Activated naive CD8-positive, alpha-beta T cell treated with anti-CD3 and anti-CD28 coated beads, Interleukin-2, amount 50 U/mL, for 24 hours (primary cell): ENCODE measurements around the gene VPS36.

Experiments
- ATAC-seq: fragments of 150-1000 bp; cut with Tn5 transposase; one replicate; pipeline ENCODE4 v1.10.0; 2021
- DNase-seq: peaks from one replicate; pipeline ENCODE4 v3.0.0; 2021
- H3K27ac Mint-ChIP-seq: one replicate; pipeline ENCODE4 v1.8.0; 2021; ENCODE audit warnings: mild to moderate bottlenecking, mixed read lengths
- H3K27me3 Mint-ChIP-seq: one replicate; pipeline ENCODE4 v1.8.0; 2021; ENCODE audit warnings: mixed read lengths
- H3K36me3 Mint-ChIP-seq: one replicate; pipeline ENCODE4 v1.8.0; 2021; ENCODE audit warnings: low read depth, mixed read lengths
- H3K4me1 Mint-ChIP-seq: one replicate; pipeline ENCODE4 v1.8.0; 2021; ENCODE audit warnings: mixed read lengths
- H3K4me3 Mint-ChIP-seq: one replicate; pipeline ENCODE4 v1.8.0; 2021; ENCODE audit warnings: mild to moderate bottlenecking, moderate library complexity, mixed read lengths
- H3K9me3 Mint-ChIP-seq: one replicate; pipeline ENCODE4 v1.8.0; 2021; ENCODE audit warnings: mixed read lengths

The VPS36 gene

DNA sequence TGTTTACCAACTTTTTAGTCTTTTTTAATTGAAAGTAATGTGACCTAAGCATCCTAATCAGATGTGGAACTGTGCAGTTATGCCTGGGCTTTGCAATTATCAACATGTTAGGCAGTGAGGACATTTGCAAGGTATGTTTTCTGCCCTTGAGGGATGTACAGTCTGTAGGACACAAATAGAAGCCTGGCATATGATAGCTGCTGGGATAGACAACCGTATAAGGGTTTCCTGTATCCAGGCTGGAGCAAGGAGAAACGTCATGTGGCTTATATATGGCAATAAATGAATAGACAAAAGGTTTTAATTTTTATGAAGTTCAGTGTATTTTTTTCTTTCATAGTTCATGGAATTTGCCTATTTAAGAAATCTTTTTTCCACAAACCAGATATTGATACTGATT is 2.0 kb upstream of the VPS36 start:
- peaks cover 2% of the 10 kb centered on the region for H3K27me3 Mint-ChIP-seq

DNA sequence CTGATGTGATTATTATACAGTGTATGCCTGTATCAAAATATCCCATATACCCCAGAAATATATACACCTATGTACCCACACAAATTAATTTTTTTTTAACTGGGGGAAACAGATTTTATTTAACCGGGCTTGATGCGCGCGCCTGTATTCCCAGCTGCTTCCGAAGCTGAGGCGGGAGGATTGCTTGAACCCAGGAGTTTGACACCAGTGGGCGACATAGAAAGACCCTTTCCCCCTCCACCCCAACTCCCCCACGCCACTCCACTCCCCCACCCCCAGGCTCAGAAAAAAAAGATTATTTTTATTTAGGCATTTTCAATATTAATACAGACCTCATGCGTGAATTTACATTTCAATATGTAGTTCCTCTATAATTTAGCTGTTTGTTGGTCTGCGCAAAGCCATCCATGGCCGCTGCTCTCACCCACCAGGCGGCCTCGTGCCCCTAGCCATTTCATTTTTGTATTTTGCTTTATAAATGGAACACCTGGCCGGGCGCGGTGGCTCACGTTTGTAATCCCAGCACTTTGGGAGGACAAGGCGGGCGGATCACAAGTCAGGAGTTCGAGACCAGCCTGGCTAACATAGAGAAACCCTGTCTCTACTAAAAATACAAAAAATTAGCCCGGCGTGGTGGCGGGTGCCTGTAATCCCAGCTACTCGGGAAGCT is 836 bp upstream of the VPS36 start:
- peaks cover 2% of the 10 kb centered on the region for H3K27me3 Mint-ChIP-seq
- H3K36me3 Mint-ChIP-seq = peaks cover 8% of the 10 kb centered on the region
- no peaks in the 10 kb centered on the region for H3K9me3 Mint-ChIP-seq
- peak overlapping the region; percentile 89 for H3K4me3 Mint-ChIP-seq
- ATAC-seq = no peak
- no peak overlapping the region for H3K27ac Mint-ChIP-seq
- DNase-seq = no peak
- peaks cover 51% of the 10 kb centered on the region for H3K4me1 Mint-ChIP-seq

More for the DNA sequence above, 2.0 kb upstream of the VPS36 start:
- ATAC-seq (no peak), DNase-seq (no peak)
- H3K9me3 Mint-ChIP-seq = no peaks in the 10 kb centered on the region
- no peak overlapping the region for H3K27ac Mint-ChIP-seq
- H3K36me3 Mint-ChIP-seq = peaks cover 11% of the 10 kb centered on the region
- peaks cover 56% of the 10 kb centered on the region for H3K4me1 Mint-ChIP-seq
- H3K4me3 Mint-ChIP-seq = no peak overlapping the region

DNA sequence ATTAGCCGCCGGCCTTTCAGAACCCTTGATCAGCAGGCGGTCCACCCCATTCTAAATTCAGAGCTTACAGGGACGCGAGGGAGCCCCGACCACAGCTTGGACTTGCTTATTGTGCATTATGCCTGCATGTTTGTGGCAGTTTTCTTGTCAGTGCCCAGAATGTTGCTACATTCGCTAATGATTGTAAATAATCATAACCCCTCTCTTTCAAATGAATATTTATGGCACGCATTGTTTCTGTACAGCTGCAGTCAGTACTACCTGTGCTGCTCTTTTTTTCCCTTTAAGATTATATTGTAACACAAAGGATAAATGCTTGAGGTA is 321 bp upstream of the VPS36 start:
- peaks cover 47% of the 10 kb centered on the region for H3K4me1 Mint-ChIP-seq
- peaks cover 2% of the 10 kb centered on the region for H3K27me3 Mint-ChIP-seq
- ATAC-seq (no peak), DNase-seq (no peak)
- no peaks in the 10 kb centered on the region for H3K9me3 Mint-ChIP-seq
- peak overlapping the region; percentile 83 for H3K27ac Mint-ChIP-seq
- peak overlapping the region; percentile 89 for H3K4me3 Mint-ChIP-seq
- H3K36me3 Mint-ChIP-seq = peaks cover 4% of the 10 kb centered on the region

DNA sequence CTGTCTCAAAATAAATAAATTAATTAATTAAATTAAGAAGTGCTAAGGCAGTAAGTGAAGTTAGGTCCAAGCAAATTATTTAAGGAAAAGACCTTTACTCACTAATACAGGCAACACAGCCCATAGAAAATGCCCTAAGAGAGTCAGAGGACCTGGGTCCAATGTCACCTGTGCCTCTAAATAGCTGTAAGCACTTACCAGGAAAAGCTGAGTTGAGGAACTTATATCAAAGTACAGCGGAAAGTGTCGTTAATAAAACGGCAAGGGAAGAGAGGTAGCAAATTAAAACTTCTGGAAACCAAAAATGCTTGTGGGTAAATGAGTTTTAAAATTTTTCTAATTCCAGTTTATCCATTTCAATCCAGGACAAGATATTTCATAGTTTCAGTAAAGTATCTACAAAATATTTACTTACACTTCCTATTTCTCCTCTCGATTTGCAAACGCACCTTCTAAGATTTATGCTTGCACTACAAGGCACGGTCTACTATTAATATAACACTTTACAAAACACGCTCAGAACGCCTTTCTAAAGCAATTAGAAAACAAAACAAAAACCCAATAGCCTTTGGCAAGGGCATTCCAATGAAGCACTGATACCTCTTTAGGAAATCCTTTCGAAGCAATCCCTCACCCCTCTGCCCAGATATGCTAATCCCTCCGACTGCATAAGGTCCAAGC is 963 bp downstream of the VPS36 start:
- ATAC-seq (no peak), DNase-seq (no peak)
- peak overlapping the region; percentile 89 for H3K4me3 Mint-ChIP-seq
- H3K27ac Mint-ChIP-seq = peak overlapping the region; percentile 75
- H3K9me3 Mint-ChIP-seq = no peaks in the 10 kb centered on the region
- peaks cover 38% of the 10 kb centered on the region for H3K4me1 Mint-ChIP-seq
- no peaks in the 10 kb centered on the region for H3K27me3 Mint-ChIP-seq
- peaks cover 6% of the 10 kb centered on the region for H3K36me3 Mint-ChIP-seq

DNA sequence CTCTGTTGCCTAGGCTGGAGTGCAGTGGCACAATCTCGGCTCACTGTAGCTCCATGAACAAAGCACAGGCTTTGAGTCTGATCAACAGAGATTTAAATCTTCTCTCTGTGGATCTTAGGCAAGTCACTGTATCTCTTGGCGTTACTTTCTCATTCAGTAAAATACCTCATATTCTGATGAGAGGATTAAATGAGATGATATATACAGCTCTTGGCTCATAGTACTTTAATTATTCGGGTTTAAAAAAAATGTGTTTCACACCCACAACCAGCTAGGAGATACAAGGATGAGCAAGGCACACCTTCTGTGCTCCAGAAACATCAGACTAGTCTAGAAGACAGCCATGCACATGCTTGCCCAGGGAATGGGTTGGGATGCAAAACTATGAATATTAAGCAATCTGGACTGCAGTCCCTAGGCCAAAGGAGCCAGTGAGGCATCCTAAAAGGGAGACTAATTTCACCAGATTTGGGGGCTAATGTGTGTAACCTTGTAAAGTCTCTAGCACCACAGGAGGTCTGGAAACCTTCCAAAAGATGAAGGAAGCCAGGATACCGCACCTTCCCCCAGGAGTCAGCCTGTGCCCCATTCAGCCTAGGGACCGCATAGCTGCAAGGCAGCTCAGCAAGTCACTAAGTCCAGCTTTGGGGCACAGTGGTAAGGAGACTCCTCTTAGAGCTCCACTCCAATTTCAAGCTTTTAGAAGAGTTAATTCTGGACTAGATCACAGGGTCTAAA is 2.5 kb downstream of the VPS36 start:
- no peak for DNase-seq
- Mint-ChIP-seq H3K4me1 (peaks cover 29% of the 10 kb centered on the region), H3K9me3 (no peaks in the 10 kb centered on the region), H3K27me3 (no peaks in the 10 kb centered on the region), H3K4me3 (peak overlapping the region; percentile 14), H3K27ac (no peak overlapping the region), H3K36me3 (peaks cover 6% of the 10 kb centered on the region)
- no peak for ATAC-seq

DNA sequence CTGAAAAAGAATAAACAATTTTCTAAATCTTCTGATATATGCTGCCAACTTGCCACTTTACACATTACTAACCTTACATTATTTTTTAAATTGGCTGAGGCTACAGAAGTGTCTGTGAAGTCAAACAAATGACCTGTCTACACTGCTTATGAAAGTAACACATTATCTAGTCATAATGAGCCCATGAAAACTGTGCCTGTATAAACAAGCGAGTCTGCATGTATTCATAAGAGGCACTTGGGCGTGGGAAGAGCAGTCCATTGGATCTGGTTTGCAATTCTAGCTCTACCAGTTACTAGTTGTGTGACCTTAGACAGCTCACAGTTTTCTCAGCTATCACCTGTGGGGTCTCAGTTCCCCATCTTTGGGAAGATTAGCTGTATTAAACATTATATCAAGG is 3.1 kb downstream of the VPS36 start:
- peak; percentile 5 for ATAC-seq
- peaks cover 29% of the 10 kb centered on the region for H3K4me1 Mint-ChIP-seq

DNA sequence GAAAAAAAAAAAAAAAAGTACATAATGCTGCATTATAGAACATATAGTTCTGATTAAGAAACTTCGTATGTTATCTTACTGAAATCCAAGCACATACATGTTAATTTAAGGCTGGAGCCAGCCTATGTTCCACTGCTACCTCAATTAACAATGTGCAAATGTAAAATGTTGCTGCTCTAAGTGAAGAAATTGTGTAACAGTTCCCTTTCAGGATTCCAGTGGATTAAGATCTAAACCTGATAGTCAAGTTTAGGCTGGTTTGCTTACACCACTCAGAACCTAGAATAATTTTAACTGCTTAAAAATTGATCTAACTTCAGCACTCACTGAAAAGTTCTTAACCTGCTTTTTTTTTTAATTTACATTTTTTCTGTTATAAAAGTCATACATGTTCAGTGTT is 4.2 kb downstream of the VPS36 start:
- no peak for DNase-seq
- H3K27me3 Mint-ChIP-seq = no peaks in the 10 kb centered on the region
- no peaks in the 10 kb centered on the region for H3K9me3 Mint-ChIP-seq
- ATAC-seq = no peak
- H3K4me1 Mint-ChIP-seq = peaks cover 29% of the 10 kb centered on the region
- peaks cover 10% of the 10 kb centered on the region for H3K36me3 Mint-ChIP-seq
- H3K4me3 Mint-ChIP-seq = no peak overlapping the region
- no peak overlapping the region for H3K27ac Mint-ChIP-seq

More for the DNA sequence above, 3.1 kb downstream of the VPS36 start:
- DNase-seq = no peak
- Mint-ChIP-seq H3K36me3 (peaks cover 6% of the 10 kb centered on the region), H3K9me3 (no peaks in the 10 kb centered on the region), H3K4me3 (no peak overlapping the region), H3K27ac (no peak overlapping the region), H3K27me3 (no peaks in the 10 kb centered on the region)

DNA sequence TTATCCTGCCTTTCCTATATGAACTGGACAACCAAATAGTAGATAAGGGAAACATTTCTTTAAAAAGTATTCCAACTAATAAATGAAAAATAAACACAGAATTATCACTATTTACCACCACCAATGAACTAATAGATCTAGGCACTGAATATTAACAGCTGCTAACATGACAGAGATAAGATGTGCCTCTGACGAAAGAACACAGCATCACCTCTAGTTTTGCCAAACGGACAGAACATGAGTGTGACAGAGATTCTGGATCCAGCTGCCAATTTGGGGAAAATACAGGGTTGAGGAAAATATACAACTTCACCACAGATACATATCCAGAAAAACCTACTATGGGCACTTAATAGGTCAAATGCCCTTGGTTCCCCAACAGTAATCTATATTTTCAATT is 18.0 kb downstream of the VPS36 start:
- H3K4me3 Mint-ChIP-seq = no peak overlapping the region
- no peaks in the 10 kb centered on the region for H3K4me1 Mint-ChIP-seq
- DNase-seq = no peak
- H3K27ac Mint-ChIP-seq = no peak overlapping the region
- H3K36me3 Mint-ChIP-seq = peaks cover 38% of the 10 kb centered on the region
- no peaks in the 10 kb centered on the region for H3K27me3 Mint-ChIP-seq
- no peak for ATAC-seq
- no peaks in the 10 kb centered on the region for H3K9me3 Mint-ChIP-seq

DNA sequence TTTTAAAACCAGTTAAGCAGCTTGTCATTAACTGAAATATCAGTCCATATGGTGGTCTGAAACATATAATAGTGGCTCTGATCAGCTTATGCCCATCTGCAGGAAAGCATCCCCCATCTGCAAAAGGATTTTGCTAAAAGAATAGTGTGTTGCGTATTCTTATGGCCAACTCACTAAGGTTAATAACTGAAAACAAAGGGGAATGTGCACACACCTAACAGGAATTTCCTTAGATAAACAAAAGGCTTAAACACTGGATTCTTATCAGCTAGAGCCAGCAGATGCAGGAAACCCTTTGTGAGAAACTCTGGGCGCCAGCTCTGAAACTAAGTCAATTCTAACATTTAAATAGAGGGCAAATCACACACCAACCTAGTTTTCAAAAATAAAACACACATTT is 22.1 kb downstream of the VPS36 start:
- H3K27me3 Mint-ChIP-seq = no peaks in the 10 kb centered on the region
- DNase-seq (no peak), ATAC-seq (no peak)
- H3K4me1 Mint-ChIP-seq = no peaks in the 10 kb centered on the region
- H3K4me3 Mint-ChIP-seq = no peak overlapping the region
- peaks cover 34% of the 10 kb centered on the region for H3K36me3 Mint-ChIP-seq
- no peaks in the 10 kb centered on the region for H3K9me3 Mint-ChIP-seq
- no peak overlapping the region for H3K27ac Mint-ChIP-seq

DNA sequence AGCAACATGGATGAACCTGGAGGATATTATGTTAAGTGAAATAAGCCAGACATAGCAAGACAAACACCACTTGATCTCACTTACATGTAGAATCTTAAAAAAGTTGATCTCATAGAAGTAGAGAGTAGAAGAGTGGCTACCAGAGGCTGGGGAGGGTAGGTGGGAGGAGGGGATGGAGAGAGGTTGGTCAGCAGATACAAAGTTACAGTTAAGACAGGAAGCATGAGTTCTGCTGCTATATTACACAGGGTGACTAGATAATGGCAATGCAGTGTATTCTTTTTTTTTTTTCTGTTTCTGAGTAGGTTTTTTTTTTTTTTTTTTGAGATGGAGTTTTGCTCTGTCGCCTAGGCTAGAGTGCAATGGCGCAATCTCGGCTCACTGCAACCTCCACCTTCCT is 29.2 kb downstream of the VPS36 start:
- DNase-seq (no peak), ATAC-seq (no peak)
- Mint-ChIP-seq H3K4me1 (no peaks in the 10 kb centered on the region), H3K36me3 (peaks cover 46% of the 10 kb centered on the region), H3K27ac (no peak overlapping the region), H3K27me3 (no peaks in the 10 kb centered on the region), H3K9me3 (no peaks in the 10 kb centered on the region), H3K4me3 (no peak overlapping the region)

DNA sequence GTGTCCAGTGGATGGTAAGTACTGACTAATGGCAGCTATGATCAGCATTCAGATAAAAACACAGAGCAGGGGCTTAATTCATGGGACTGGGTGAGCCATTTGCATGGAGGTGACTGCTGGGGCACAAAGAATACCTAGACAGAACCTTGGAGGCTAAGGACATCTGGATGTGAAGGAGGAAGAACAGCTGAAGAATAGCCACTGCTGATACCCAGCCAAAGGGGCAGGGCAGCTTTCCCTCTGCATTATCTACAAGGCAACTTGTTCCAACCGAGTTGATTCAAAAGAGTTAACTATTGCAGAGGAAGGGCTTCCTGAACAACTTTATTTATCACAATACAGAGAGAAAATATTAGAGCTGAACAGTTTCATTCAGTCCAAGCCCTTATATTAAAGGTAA is 31.4 kb downstream of the VPS36 start:
- Mint-ChIP-seq H3K4me3 (no peak overlapping the region), H3K27me3 (no peaks in the 10 kb centered on the region), H3K27ac (no peak overlapping the region), H3K9me3 (no peaks in the 10 kb centered on the region), H3K36me3 (peaks cover 48% of the 10 kb centered on the region), H3K4me1 (no peaks in the 10 kb centered on the region)
- DNase-seq (no peak), ATAC-seq (no peak)

DNA sequence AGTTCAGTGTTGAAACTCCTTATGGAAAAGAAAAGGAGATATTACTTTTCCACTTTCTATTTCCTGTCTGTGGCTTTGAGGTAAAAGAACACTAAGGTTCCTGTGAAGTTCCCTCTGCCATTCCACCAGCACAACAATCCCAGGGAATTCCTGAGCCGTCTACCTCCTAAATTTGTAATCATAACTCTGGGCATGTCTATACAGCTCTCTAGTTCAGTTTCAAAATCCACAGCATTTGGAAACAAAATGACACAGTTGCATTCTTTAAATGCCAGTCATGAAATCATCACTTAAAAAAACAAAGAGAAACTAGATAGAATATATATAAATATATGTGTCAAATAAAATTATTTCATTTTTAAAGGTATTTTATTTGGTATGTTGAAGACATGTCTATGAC is 35.5 kb downstream of the VPS36 start:
- H3K4me3 Mint-ChIP-seq = no peak overlapping the region
- H3K4me1 Mint-ChIP-seq = no peaks in the 10 kb centered on the region
- H3K9me3 Mint-ChIP-seq = no peaks in the 10 kb centered on the region
- no peak for ATAC-seq
- no peak overlapping the region for H3K27ac Mint-ChIP-seq
- no peaks in the 10 kb centered on the region for H3K27me3 Mint-ChIP-seq
- DNase-seq = no peak
- H3K36me3 Mint-ChIP-seq = peaks cover 48% of the 10 kb centered on the region

DNA sequence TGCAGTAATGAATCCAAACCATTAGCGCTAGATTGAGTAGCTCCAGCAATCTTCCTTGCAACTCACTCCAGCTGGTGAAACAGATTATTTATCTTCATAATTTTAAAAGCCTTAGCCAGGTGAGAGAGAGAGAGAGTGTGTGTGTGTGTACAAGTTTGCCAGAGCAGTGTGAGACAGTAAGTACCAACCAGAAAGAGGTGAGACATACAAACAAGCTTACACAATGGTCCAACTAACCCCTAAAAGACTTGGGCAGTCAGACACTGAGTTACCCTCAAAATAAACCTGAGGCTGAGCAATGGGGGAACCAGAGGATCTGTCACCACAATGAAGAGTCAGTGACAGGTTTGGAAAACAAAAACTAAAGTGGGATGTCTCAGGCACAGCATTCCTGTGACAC is 36.4 kb downstream of the VPS36 start:
- no peak overlapping the region for H3K27ac Mint-ChIP-seq
- peaks cover 47% of the 10 kb centered on the region for H3K36me3 Mint-ChIP-seq
- H3K4me3 Mint-ChIP-seq = no peak overlapping the region
- no peaks in the 10 kb centered on the region for H3K9me3 Mint-ChIP-seq
- DNase-seq = no peak
- ATAC-seq = no peak
- H3K27me3 Mint-ChIP-seq = no peaks in the 10 kb centered on the region
- no peaks in the 10 kb centered on the region for H3K4me1 Mint-ChIP-seq

DNA sequence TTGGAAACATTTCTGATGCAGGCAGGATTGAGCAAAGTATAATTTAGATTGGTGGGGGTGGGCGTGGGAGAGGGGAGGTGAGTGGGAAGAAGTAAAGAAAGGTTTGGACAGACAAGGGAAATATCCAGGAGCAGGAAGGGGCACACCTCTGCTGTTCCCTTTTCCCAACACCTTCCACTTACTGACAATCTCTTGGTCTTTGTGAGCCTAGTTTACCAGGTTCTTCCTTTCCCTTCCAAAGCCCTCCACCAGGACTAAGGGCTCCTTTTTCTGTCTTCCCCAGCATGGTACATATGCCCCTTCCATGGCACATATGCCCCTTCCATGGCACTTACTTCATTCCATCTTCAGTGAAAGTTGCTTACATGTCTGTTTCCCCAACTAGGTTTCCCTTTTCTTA is 38.3 kb downstream of the VPS36 start:
- Mint-ChIP-seq H3K36me3 (peaks cover 35% of the 10 kb centered on the region), H3K4me1 (no peaks in the 10 kb centered on the region), H3K27ac (no peak overlapping the region), H3K9me3 (no peaks in the 10 kb centered on the region), H3K27me3 (no peaks in the 10 kb centered on the region), H3K4me3 (no peak overlapping the region)
- DNase-seq (no peak), ATAC-seq (no peak)

DNA sequence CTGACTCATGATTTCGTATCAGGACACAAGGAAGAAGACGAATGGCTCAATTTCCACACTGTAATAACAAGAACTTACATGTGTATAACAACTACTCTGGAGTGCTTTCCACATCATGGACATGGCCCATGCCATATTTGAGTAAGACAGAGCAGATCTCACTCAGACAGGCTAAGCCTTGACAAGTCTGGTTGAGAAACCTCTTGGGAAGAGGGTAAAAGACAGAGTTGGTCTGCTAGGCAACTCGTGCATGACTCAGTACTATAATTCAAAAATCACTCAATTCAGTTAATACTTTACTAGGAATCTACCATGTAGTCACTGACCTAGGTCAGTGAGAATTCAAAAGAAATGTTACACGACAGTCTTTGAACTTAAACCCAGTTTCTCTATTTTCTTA is 38.8 kb downstream of the VPS36 start:
- ATAC-seq (peak; percentile 40), DNase-seq (no peak)
- Mint-ChIP-seq H3K4me3 (no peak overlapping the region), H3K36me3 (peaks cover 31% of the 10 kb centered on the region), H3K4me1 (no peaks in the 10 kb centered on the region), H3K27me3 (no peaks in the 10 kb centered on the region), H3K9me3 (no peaks in the 10 kb centered on the region), H3K27ac (no peak overlapping the region)
